HG02870 (cell line): ENCODE results near the gene TCF7.

Experiments
- ATAC-seq: cut with Tn5 transposase; IDR thresholded peaks from one replicate; pipeline ENCODE4 v1.9.1; 2021; ENCODE audit warnings: mild to moderate bottlenecking, moderate library complexity; ENCODE audit not compliant: unreplicated experiment

The TCF7 gene

DNA sequence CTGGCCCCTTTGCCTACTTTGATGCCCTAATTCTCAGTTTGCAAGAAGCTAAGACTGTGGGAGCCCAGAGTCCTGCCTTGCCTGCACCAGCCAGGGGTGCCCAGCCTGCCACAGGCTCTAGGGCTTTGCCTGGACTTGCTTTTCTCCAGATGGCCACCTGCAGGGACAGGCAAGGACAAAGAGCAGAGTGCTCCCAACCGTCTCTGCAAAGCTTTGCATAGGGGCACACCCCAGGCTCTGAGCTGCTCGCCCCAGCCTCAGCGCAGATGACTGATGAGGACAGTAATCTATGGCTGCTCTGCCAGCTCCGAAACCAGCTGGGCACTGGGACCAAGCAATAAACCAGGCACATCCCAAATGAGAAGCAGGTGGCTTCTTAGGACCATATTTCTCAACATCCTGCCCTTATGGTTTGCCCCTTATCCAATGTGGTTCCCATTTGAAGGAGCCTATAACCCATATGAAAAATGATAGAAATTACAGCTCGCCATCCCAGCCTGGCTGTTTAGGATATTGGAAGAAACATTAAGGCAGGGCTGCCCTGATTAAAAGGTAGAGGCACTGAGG, 25.4 kb upstream of the TCF7 start:
- no peak for ATAC-seq

DNA sequence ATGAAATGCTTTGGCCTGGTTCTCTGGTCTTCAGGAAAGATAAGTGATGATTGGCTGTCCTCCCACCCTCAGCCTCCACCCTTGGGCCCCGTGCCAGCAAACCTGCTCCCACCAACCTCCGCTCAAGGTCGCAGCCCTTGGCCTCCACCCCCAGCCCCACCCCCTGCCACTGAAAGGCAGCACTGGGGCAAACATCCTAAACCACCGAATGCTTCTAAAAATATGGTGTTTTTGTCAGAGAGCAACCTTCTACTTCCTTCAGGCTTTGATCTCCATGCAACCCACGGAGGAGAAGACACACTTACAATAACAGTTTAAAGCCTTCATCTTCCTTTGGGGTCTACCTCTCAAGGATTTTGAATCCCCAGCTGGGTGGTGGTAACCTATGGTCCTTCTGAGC, 24.0 kb upstream of the TCF7 start:
- no peak for ATAC-seq

DNA sequence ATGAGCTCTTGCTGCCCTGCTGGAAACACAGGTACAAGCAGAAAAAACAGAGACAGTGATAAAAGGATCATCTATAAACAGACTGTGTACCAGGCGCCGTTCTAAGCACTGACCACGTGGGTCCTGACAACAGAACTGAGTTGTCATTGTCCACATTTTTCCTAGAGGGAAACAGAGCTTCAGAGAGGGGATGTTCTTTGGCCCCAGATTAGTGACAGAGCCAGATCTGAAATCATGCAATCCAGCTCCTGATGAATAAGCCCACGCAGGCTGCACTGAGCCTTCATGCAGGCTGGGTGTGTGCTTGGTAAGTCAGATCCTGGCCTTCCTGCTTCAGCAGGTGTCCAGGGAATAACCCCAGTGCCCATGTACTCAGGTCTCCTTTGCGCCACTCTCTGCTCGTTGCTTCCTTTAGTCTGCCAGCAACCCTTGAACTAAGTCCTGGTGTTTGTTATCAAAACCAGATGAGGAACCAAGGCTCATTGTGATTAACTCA, 22.8 kb upstream of the TCF7 start:
- no peak for ATAC-seq

DNA sequence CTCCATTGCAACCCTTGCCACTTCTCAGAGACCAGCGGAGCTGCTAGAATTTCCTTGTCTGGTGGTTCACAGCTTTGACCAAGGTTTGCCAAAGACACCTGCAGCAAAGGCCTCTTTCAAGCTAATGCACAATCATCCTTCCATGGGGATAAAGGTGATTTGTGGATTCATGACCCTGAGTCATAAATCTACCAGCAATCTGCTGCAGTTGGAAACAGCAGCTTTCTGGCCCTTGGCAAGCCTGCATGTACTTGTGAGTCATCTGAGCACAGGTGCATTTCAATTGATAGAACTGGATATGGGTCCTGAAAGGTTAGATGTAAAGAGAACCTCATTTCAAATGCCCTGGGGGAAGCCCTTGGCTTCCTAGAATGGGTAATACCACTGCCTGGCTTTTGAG, 21.6 kb upstream of the TCF7 start:
- ATAC-seq: no peak

DNA sequence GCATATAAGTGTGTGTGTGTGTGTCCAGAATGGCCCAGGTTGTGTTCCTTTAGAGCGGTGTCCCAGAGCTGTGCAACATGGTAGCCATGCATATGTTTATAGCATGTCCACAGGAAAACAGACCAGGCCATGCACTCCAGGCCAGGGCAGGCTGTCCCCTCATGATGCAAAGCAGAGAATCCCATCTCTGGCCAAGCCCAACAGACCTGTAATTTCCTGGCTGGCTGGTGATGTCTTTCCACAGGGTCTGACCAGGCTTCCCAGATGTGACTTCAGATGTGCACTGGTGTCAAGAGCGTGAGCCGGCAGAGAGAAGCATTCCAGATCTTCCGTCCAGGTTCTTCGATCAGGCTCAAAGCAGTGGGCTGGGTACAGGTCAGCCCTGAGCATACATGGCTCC, 21.1 kb upstream of the TCF7 start:
- no peak for ATAC-seq

DNA sequence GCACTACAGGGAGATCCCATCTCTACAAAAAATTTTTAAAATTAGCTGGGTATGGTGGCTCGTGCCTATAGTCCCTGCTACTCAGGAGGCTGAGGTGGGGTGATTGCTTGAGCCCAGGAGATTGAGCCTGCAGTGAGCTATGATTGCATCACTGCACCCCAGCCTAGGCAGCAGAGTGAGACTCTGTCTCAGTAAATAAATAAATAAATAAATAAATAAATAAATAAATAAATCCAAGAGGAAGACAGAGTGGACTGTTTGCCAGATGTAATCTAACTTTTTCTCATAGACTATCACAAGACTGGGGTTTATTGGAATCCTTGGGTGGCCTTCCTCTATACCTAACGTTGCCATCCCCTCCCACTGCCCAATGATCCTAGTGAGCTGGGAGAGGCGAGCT, 19.2 kb upstream of the TCF7 start:
- no peak for ATAC-seq

DNA sequence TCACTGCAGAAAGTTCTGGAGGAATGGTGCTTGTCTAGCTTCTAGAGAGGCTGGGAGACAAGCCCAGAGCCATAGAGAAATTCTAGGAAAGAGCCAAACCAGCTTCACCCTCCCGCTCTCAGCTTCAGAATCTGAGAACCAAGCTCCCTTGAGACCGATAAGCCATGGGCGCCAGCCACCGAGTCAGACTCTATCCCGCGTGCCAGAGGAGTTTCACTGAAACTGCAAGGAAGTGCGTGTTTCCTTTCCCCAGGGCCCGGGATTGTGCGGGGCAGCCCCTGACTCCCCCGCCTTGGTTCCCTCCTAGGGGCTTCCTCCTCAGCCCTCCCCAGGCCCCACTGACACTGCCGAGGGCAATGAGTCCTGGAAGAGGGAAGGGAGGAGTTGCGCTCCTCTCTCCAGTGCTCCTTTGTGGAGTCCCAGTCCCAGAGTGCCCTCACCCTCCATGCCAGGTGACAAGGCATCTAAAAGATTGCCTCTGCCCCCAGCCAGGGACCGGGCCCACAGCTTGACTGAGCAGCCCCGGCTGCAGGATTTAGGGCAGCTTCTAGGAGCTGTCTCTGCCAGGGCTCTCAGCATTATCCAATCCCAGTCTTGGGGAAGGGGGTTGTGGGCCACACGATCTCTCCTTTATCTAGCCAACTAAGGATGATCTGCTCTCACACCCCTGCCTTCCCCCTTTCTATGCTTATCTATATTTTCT, 18.4 kb upstream of the TCF7 start:
- no peak for ATAC-seq

DNA sequence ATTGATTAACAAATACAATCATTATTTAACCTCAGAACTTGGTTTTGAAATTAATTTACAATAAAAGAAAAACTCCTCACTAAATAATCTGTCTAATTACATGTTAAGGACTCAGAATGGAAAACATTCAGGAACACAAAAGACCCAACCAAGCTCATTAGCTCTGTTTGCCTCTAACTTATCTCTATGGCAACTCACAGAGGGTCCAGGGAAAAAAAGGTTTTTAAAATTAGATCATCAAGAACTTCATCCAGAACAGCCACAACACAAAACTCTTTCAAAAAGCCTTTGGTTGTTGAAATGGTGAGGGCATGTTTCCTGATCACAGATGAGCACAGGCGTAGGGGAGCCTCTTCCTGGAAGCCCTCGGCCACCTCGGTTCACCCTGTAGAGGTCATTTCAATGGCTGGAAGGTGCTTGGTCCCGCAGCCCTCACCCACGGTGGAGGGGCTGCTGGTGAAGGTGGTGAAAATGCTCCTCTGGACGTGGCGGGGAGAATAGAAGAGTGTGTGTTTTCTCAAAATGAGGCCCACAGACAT, 17.2 kb upstream of the TCF7 start:
- ATAC-seq: no peak

DNA sequence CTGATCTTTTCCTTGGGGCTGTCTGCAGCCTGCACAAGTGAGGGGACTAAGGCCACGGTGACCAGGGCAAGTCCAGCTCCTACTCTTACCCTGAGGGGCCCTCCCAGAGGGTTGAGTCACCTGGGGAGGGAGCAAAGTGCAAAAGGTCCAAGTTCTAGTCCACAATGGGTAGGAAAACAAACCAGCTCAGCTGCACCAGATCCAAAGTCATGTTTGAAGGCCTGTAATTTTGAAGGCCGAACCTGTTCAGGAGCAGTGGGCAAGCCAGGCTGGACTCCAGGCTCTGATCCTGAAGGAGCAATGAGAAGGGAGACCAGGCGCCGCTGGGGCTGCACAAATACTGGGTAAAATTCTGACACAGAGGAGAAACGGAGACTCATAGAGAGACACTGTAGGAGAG, 15.8 kb upstream of the TCF7 start:
- ATAC-seq: no peak

DNA sequence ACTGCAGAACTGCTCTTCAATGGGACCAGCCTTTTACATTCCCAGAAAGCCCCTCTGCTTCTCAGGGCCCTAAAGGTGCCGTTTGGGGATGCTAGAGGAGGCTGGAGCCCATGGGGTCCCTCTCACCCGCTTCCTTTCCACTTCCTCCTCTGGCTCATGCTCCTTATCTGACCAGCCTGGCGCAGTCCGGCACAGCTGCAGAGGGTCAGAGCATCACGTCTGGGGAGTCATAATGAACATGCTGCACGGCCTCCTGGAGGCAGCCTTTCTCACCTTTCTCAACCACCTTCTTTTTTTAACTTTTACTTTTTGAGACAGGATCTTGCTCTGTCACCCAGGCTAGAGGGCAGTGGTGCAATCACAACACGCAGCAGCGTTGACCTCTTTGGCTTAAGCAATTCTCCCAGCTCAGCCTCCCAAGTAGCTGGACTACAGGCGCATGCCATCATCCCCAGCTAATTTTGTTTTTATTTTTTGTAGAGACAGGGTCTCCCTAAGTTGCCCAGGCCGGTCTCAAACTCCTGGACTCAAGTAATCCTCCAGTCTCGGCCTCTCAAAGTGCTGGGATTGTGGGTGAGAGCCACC, 15.1 kb upstream of the TCF7 start:
- no peak for ATAC-seq

DNA sequence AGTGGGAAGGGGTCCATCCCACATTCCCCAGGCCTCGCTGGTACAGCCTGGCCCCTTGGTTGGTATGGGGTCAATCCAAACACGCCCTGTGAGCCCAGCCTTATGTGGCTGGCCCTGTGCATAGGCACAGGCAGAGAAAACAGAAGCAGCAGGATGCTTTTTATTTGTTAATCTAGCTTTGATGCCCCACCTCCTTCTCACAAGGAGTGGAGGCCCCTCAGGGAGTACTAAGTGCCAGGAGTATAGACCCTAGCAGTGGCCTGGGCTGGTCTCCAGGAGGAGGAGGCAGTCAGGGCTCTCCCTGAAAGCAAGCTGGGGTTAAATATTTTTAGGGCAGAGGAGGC, 14.6 kb upstream of the TCF7 start:
- ATAC-seq: no peak

DNA sequence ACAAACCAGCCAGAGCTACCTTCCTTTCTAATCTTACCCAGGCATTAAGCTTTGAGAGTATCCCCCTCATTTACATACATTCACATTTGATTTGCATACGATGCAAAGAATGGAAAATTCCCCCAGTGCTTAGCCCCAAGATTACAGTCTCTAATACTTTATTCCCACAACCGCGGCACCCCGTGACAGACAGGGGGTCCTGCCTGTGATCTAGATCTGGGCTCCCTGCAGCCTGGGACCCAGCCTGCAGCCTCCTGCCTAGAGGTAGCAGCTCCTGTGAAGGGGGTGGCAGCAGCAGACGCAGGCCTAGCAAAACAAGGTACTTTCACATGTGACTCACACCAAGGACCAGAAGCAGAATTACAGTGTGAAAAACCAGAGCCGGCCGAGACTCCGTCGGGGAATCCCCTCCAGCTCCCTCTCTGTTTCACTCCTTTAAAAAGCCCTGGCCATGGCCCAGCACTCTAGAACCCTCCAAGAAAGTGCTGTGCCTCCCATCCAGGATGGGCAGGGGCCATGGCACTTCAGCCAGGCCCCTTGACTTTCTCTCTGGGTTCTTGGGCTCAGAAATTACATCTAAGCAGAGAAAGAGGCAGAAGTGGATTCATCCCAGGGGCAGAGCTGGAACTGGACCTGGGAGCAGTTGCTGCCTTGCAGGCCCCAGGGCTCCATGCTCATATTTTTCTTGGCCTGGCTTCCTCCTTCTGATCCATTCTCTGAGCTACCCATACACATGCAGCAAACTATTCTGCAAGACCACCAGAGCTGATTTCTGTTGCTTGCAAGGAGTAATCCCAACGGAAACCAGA, 14.0 kb upstream of the TCF7 start:
- peak; percentile 83 for ATAC-seq

DNA sequence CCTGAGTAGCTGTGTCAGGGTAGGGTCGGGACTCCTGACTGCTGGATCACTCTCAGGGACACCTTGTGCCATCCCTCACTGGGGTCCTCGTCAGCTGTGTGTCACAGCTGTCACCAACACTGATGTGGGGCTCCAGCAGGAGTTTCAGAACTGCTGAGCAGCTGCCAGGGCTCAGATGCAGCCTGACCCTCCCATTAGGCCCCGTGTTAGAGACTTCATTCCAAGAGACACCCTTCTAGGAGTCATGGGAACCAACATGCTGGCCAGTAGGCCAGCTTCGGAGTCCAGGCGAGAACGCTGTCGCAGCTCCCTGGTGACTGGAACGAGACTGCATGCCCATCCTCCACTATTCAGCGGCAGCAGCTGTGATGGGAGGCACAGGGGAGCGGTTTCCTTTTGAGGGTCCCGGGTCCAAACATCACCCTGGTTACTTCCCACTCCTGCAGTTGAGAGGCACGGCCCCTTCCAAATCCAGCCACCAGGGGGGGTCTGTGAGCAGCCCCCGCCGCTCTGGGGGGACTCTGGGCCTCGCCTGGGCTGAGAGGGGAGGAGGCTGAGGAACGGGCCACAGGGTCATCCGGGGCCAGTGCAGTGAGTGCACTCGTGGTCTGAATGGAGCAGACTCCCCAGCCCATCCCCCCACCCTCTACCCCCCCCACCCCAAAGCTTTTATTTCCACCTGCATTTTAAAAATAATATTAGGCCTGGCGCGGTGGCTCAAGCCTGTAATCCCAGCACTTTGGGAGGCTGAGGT, 12.6 kb upstream of the TCF7 start:
- ATAC-seq: no peak

DNA sequence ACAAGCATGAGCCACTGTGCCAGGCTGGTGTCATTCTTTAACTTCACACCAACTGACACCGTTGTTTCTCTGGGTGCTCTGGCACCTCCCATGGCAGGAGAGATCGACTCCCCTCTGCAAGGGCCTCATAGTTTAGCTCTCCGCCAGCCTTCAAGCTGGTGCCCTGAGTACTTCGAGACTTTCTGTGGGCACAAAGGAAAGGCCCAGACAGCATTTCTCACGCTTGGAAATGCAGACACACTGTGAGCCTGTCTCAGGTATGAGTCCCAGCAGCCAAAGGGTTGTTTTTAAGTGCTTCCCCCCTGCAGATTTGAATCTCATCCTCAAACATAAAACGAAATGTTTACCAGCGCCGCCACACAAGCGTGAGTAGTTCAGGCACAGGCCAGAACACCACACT, 11.1 kb upstream of the TCF7 start:
- ATAC-seq: no peak

DNA sequence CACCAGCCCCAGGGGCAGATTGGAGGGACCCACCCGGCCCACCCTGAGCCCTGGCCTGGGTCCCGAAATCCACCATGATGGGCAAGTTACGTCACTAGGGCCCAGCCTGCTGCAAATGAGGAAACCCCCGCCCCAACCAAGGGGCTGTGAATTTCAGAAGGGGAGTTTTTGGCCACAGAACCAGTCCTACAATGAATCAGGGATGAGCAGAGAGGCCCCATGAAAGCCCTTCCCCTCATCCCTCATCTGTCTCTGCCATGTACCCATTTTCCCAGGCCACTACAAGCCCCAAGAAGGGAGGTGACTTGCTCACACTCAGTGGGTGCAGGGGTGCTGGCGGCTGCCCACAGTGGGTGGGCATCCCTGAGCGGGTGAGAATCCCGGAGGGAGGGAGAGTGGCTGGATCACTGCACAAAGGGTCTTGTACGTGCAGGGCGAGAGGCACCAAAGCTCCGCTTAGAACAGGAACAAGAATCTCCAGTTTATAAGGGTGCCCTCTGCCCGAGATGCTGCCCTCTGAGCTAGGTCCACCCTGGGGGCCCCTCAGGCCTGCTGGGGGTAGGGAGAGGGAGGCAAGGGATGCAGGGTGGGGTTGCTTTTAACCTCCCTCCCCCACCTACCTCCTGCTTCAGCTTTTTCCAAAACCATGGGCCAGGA, 10.4 kb upstream of the TCF7 start:
- no peak for ATAC-seq

DNA sequence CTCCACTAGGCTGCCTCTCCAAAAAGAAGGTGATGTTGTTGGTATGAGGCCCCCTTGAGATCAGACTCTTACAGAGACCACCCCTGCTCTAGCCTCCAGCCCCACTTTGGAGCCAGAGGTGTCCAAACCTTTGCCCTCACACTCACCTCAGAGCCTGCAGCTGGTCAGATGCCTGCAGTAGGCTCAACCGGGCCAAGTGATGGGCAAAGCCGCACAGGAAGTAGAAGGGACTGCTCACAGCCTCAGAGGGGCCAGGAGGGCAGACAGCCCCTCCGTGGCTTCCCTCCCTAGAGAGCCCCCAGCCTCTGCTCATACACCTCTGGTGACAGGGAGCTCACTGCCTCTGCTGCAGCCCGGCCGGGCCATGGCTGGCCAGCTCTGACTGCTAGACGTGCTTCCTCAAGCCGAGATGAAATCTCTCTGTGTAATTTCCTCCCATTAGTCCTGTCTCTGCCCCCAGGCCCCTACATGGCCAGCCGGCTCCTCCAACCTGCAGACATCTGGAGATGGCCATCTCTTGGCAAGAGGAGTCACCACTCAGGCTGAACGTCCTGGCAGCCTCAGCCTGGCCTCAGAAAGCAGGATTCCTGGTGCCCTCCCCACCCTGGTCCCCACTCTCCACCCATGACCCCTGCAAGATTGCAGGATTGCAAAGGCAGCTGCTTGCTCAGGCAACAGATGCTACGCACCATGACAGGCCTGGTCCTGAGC, 7.3 kb upstream of the TCF7 start:
- ATAC-seq: no peak

DNA sequence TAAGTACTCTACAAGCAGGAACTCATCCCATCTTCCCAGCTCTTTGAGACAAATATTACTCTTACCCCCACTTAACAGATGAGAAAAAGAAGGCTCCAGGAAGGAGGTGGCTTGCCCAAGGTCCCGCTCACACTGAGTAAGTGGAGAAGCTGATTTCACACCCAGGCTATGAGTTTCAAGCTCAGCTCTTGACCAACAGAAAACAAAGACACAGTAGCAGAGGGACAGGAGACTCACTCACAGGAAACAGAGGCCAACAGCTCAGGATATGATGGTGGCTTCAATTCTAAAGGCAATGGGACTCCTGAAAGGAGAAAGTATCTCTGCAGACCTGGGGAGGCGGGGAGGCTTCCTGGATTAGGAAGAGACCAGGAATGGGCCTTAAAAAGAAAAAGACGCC, 6.7 kb upstream of the TCF7 start:
- no peak for ATAC-seq

DNA sequence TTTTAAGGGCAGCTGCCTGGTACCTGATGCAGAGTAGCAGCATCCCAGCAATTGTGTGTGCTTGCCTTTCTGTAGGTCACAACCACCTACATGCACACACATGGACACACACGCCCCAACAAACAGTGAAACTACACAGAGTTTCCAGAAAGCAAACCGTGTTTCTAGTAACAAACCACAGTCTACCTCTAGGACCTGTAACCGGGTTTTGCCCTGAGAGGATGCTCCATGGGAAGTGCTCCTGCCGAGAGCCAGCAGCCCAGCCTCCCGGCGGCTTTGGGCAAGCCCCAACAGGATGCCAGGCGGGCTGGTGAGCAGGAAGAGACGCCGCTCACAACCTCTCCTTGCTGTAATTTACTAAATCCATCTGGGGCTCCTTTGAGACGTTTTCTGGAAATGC, 4.1 kb upstream of the TCF7 start:
- no peak for ATAC-seq

DNA sequence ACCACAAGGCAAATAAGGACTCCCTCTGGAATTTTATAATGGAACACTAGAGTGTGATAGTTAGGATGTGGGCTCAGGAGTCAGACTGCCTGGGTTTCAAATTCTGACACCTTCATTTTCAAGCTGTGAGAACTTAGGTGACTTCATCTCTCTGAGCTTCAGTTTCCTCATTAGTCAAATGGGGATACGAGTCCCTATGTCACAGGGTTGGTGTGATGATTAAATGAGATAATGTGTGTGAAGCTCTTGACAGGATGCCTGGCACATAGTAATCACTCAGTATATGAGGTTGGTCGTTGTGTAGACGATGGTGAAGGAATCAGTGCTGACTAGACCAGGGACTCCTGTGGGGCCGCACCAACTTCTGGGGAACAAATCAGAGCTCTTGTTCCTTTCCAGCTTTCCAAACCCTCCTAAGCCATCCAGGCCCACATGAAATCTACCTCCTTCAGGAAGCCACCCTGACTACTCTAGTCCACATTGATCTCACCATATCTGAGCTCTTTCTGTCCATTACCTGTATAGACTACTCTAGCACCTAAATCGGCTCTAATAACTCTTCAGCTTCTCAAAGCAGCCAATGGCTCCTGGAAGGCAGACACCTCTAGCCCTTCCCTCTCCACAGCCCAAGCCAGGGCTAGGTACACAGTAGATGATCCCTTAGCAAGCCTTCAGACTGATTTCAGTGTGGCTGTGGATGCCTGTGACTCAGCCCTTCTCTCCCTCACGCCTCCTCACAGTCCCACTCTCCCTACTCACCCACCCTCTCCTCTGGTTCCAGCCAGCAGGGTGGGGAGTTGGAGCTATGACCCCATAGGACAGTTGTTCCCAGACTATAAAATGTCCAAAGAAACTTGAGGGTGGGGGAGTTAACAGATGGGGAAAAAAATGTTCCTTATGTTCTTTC, 2.5 kb upstream of the TCF7 start:
- ATAC-seq: no peak
